Heart left ventricle (tissue), 13 donors: Measurements from ENCODE around the gene ANP32D.

Experiments
- CTCF ChIP-seq, 12 donors: fragments of 200-600 bp; sonication (generic) in 4 of 12; IDR thresholded peaks; one replicate each; pipeline versions ENCODE4 v1.5.0 to v1.8.0; 2018 to 2022; ENCODE audit warnings: antibody characterized with exemption in 12 of 12, mild to moderate bottlenecking in 5 of 12
- POLR2A ChIP-seq, 2 donors: fragments of 450-650 bp; IDR thresholded peaks; one replicate each; pipeline ENCODE4 v1.6.1; 2017; ENCODE audit warnings: antibody characterized with exemption in 2 of 2, mild to moderate bottlenecking in 2 of 2, moderate library complexity in 2 of 2
- donor health status: ischemic (EF 13 %, LVEDD 7.1; RV severe dilation, severe dysfunction).
- donor health status: DM: no; HTN: yes; CAD: no.
- donor health status: DM: no; HTN: no; CAD: no.
- donor health status: ischemic (EF 25% LVEDD 6.9; RV normal size, moderate dysfunction).
- donor health status: ischemic (EF 25% LVEDD 5.7; RV mildly dilated, moderate dysfunction).
- donor health status: ischemic (EF 35%, LVEDD 5.7; RV mildly dilated, moderate dysfunction).
- donor health status: nonischemic (EF 11% LVEDD 7.7; RV severe dilation, severe dysfunction).
- donor health status: DM: yes; HTN: yes; CAD: no.
- donor health status: PGD.
- donor health status: ischemic (EF 29% LVEDD 5.4; RV normal size, mild dysfunction).
- donor health status: nonischemic (EF 23%, LVEDD 6.1; RV moderate dilation, normal function).

GRCh38 chr12:48472259-48472658 lies at the start of gene ANP32D:
- TF ChIP-seq POLR2A (IDR thresholded peaks at IDR 0.05) (no peak), CTCF (IDR thresholded peaks at IDR 0.05) (no peak)
